RWPE1 (cell line): Measurements from ENCODE around the gene PARD6G.

Experiments used
- CTCF ChIA-PET: fragments of 350-600 bp; sonication (Branson Sonifier 250); formaldehyde crosslinking; extraction: SDS; loops from one replicate; lab custom pipeline; 2021; lab: Yijun Ruan, JAX
- POLR2A ChIA-PET: fragments of 400-600 bp; formaldehyde crosslinking; extraction: SDS; loops from one replicate; lab custom pipeline; 2020; ENCODE audit warnings: antibody characterized with exemption; ENCODE audit not compliant: low non-redundant PET; lab: Yijun Ruan, JAX
- DNase-seq: peaks from one replicate; pipeline ENCODE4 v3.0.0; 2012; ENCODE audit warnings: low spot score
- H3K27ac ChIP-seq: fragments of 450-650 bp; 2 replicates; pipeline ENCODE4 v1.5.1; 2017
- TF ChIP-seq, protein P1 (sequence below): fragments of 450-650 bp; conservative IDR thresholded peaks from 2 replicates; pipeline ENCODE4 v1.5.1; 2017; ENCODE audit warnings: low read depth, mild to moderate bottlenecking

PARD6G gene

DNA sequence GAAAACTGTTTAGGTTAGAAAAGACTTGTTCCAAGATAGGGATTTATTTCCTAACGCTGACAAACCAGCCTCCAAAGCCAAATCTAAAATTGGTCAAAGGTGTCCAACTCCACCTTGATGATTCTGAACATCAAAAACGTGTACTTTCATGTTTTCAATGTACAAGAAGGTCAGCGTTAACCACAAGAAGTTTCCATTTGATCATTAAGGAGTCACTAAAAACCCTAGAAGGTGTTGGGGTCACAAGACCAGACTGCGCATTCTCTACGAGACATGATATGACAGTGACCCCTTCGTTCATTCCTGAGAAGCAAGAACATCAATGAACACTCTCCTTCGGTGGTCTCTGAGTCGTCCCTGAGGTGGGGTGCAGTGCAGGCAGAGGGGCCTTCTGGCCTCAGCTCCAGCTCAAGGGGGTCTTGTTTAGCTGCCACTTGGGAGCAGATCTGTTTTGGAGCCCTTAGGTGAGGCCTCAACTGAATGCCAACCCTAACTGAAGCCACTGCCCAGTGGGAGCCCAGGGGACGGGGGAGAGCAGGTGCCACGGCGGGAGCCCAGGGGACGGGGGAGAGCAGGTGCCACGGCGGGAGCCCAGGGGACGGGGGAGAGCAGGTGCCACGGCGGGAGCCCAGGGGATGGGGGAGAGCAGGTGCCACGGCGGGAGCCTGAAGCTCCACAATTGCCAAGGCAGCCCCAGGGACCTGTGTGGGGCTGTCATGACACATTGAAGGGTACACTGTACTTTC is 55.2 kb downstream of the PARD6G start:
- POLR2A ChIA-PET, result no interaction called here

DNA sequence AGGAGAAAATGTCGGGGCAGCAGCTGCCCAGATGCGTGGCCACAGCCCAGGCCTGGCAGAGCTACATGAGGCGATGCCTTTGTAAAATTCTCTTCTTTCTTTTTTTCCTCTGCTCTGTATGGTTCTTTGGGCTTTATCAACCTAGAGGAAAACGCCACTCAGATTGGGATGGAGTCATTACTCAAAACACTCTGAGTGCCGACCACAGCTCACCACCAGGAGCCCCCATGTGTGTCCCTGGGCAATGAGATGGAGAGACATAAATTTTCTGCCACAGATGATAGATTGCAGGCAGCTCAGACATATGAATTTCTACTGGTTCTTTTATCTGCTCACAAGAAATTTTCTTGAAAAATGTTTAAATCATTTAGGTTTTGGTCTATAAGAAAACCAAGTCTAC is 56.0 kb downstream of the PARD6G start:
- POLR2A ChIA-PET, result interaction anchor here (0.6 kb wide), 1 partner anchor 34 kb away, joined by 6 read pairs; no protein-coding TSS in a partner anchor
- no peak for DNase-seq
- CTCF ChIA-PET, result interaction anchor here (0.5 kb wide), 1 partner anchor 219 kb away, joined by 3 read pairs; no protein-coding TSS in a partner anchor
- TF ChIP-seq, protein P1, sequence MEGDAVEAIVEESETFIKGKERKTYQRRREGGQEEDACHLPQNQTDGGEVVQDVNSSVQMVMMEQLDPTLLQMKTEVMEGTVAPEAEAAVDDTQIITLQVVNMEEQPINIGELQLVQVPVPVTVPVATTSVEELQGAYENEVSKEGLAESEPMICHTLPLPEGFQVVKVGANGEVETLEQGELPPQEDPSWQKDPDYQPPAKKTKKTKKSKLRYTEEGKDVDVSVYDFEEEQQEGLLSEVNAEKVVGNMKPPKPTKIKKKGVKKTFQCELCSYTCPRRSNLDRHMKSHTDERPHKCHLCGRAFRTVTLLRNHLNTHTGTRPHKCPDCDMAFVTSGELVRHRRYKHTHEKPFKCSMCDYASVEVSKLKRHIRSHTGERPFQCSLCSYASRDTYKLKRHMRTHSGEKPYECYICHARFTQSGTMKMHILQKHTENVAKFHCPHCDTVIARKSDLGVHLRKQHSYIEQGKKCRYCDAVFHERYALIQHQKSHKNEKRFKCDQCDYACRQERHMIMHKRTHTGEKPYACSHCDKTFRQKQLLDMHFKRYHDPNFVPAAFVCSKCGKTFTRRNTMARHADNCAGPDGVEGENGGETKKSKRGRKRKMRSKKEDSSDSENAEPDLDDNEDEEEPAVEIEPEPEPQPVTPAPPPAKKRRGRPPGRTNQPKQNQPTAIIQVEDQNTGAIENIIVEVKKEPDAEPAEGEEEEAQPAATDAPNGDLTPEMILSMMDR, result no peak
- H3K27ac ChIP-seq, result no peak overlapping the region

More for the DNA sequence above, 55.2 kb downstream of the PARD6G start:
- DNase-seq, result no peak
- H3K27ac ChIP-seq, result no peak overlapping the region
- CTCF ChIA-PET, result no interaction called here
- TF ChIP-seq, protein P1, result no peak

DNA sequence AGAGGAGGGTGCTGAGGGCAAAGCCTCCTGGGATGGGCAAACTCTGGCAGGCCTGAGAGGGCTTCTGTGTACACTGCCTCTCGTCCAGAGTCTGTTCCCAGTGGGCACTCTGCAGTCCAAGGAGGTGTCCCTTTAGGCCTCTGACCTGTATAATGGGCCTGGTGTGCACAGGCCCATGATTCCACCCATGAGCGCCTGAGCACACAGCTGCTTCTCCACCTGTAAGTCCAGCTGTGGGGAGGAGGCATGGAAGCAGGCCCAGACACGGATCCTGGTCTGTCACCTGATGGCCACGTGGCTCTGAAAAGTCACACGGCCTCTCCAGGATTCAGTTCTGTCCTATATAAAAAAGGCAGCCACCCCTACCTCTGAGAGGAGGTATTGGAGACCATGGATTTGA is 57.0 kb downstream of the PARD6G start:
- TF ChIP-seq, protein P1, result no peak
- peak overlapping the region; percentile 5; the same call in 1 of the 2 replicates for H3K27ac ChIP-seq
- CTCF ChIA-PET, result no interaction called here
- no peak for DNase-seq
- POLR2A ChIA-PET, result no interaction called here

DNA sequence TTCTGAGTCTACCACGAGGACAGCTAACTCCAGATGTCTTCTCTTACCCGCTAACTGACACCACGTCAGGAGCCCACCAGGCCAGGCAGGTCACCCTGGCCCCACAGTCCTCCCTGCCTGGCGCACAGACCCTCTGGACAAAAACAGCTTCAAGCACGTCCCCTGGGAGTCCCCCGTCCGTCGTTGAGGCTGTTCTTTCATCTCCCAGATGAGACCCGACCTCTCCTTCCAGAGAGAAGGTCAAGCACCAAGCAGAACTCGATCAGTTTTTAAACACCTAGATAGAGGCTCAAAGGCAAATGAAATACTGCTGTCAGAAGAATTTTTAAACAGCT is 57.8 kb downstream of the PARD6G start:
- POLR2A ChIA-PET, result no interaction called here
- TF ChIP-seq, protein P1, result no peak
- CTCF ChIA-PET, result no interaction called here
- no peak for DNase-seq
- H3K27ac ChIP-seq, result no peak overlapping the region

DNA sequence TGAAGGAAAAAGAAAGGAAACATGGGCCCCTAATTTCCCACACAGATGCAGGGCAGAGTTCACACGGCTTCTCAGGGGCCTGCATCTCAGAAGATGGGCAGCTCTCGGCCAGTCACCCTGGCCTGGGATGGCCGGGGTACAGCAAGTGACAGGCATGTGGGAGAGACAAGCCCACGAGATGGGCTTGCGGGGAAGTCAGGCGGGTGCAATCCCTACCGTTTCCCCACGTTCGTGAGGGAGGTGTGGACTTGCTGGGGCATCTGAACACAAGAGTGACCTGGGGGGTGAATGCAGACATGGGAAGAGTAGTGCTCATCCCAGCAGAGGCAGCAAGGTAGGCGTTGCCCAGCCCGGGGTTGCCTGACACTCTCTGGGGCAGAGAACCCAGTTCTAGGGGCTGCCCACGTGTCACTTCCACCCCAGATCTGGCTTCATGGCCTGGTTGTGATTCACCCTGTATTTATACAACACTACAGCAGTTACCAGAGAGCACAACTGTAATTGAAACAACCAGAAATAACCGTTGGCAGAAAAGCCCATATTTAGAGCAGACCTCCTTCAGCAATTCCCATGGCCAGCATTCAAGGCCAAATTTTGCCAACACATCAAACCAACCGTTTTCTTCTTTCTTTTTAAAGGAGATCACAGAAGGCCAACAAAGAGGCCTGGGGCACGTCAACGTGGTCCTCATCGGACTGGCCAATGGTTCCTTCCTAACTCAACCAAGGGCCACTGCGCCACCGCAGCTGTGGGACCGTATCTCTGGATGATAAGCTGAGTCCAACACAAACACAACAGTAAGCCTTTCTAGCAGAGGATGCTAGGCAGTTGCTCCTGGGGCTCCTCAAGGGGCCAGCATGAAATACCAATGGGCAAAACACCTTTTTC is 58.4 kb downstream of the PARD6G start:
- H3K27ac ChIP-seq, result no peak overlapping the region
- ChIA-PET POLR2A (no interaction called here), CTCF (no interaction called here)
- no peak for DNase-seq
- TF ChIP-seq, protein P1, result no peak

DNA sequence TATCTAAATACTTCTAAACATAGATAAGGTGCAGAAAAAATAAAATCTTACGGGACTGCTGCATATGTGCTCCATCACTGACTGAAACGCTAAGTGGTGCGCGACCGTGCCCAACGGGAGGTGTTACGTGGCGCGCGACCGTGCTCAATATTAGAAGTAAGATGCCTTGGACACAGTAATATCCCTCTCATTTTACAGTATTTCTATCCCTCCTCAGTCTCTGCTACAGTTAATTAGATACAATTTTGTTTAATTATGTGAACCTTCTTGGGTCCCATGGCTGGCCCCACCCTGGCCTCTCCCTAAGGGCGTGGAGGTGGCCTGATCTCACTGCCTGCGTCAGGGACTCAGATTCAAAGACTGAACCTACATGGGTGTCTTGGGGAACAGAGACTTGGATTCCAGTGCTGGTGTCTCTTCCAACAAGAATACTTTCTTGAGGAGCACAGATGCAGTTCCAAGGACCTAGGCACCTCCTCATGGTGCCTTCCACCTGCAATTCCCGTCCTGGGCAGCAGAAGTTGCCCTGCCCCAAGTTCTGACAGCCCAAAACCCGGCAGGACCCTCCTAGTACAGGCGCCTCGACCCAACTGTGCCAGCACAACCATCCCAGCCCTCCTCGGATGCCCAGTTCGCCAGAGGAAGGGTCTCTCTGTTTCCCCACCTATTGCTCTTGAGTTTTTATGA is 59.2 kb downstream of the PARD6G start:
- no peak for DNase-seq
- TF ChIP-seq, protein P1, result no peak
- ChIA-PET CTCF (no interaction called here), POLR2A (no interaction called here)
- no peak overlapping the region for H3K27ac ChIP-seq
